HepG2 (cell line): ENCODE measurements around the gene SQSTM1. TPM values are rescaled to one million over a fixed set of nuclear protein-coding genes. Genes with fewer than 3 reads are reported as not detected.

Experiments
- ADNP ChIP-seq: sonication (generic); formaldehyde crosslinking; IDR thresholded peaks from 2 replicates; pipeline ENCODE4 v1.4.0; 2020; ENCODE audit warnings: missing genetic modification reagents
- ARNT2 ChIP-seq: sonication (generic); formaldehyde crosslinking; IDR thresholded peaks from 2 replicates; pipeline ENCODE4 v1.8.0; 2022; ENCODE audit warnings: mild to moderate bottlenecking, low read depth, missing genetic modification reagents, moderate library complexity
- BRD4 ChIP-seq: sonication (generic); formaldehyde crosslinking; IDR thresholded peaks from 2 replicates; pipeline ENCODE4 v1.4.0; 2020; ENCODE audit warnings: missing genetic modification reagents
- ERF ChIP-seq: IDR thresholded peaks from 2 replicates; pipeline ENCODE4 v1.6.1; 2018; ENCODE audit warnings: missing biosample characterization, missing genetic modification reagents
- FOXA1 ChIP-seq, 2 experiments: fragments of 450-650 bp in 1 of 2; sonication (generic) in 1 of 2; formaldehyde crosslinking in 1 of 2; IDR thresholded peaks; 2 replicates each; pipeline versions ENCODE4 v1.4.0 to v1.6.1; 2016 to 2020; ENCODE audit warnings: missing genetic modification reagents in 1 of 2
- FOXK2 ChIP-seq: fragments of 450-650 bp; IDR thresholded peaks from 2 replicates; pipeline ENCODE4 v1.6.1; 2016
- GATAD1 ChIP-seq: IDR thresholded peaks from 2 replicates; pipeline ENCODE4 v1.6.1; 2016; ENCODE audit warnings: missing genetic modification reagents, missing compliant biosample characterization
- HIVEP1 ChIP-seq: sonication (generic); formaldehyde crosslinking; IDR thresholded peaks from 2 replicates; pipeline ENCODE4 v1.4.0; 2020; ENCODE audit warnings: mild to moderate bottlenecking, missing genetic modification reagents
- MED8 ChIP-seq: sonication (generic); formaldehyde crosslinking; IDR thresholded peaks from 2 replicates; pipeline ENCODE4 v1.8.1; 2023; ENCODE audit warnings: mild to moderate bottlenecking, missing genetic modification reagents; ENCODE audit not compliant: insufficient replicate concordance
- RBM22 ChIP-seq: fragments of 200-400 bp; formaldehyde crosslinking; optimal IDR thresholded peaks from 2 replicates; pipeline ENCODE3; 2017; ENCODE audit warnings: mild to moderate bottlenecking, low read length, moderate library complexity
- RXRA ChIP-seq: sonication (generic); formaldehyde crosslinking; IDR thresholded peaks from 2 replicates; pipeline ENCODE4 v1.5.1; 2020; ENCODE audit warnings: missing genetic modification reagents
- SIN3B ChIP-seq: fragments of 150-350 bp; IDR thresholded peaks from 2 replicates; pipeline ENCODE4 v1.6.1; 2014; ENCODE audit warnings: low read length
- SKI ChIP-seq: fragments of 450-650 bp; IDR thresholded peaks from one replicate; pipeline ENCODE4 v1.6.1; 2018; ENCODE audit warnings: mild to moderate bottlenecking; ENCODE audit not compliant: partially characterized antibody
- ZMYM2 ChIP-seq: sonication (generic); formaldehyde crosslinking; IDR thresholded peaks from 2 replicates; pipeline ENCODE4 v1.8.0; 2022; ENCODE audit warnings: mild to moderate bottlenecking, missing genetic modification reagents
- ZNF562 ChIP-seq: sonication (generic); formaldehyde crosslinking; IDR thresholded peaks from 2 replicates; pipeline ENCODE4 v1.8.0; 2022; ENCODE audit warnings: missing genetic modification reagents, borderline replicate concordance
- ZNF572 ChIP-seq: sonication (generic); formaldehyde crosslinking; IDR thresholded peaks from 2 replicates; pipeline ENCODE4 v1.5.1; 2020; ENCODE audit warnings: mild to moderate bottlenecking, missing genetic modification reagents
- ZNF747 ChIP-seq: sonication (generic); formaldehyde crosslinking; IDR thresholded peaks from 2 replicates; pipeline ENCODE4 v1.8.1; 2023; ENCODE audit warnings: missing genetic modification reagents, mild to moderate bottlenecking, borderline replicate concordance
- ZNF816 ChIP-seq: sonication (generic); formaldehyde crosslinking; IDR thresholded peaks from 2 replicates; pipeline ENCODE4 v1.8.0; 2022; ENCODE audit warnings: missing genetic modification reagents, mild to moderate bottlenecking, borderline replicate concordance
- polyA plus RNA-seq, 8 experiments: library from polyadenylated mRNA; depleted of rRNA in 3 of 8; stranded (reverse) in 7 of 8; unstranded in 1 of 8; fragments of >200 nt; fragmentation: Illumina TruSeq in 4 of 8; extraction: Trizol in 4 of 8; gene quantifications; 2 replicates each; pipeline versions ENCODE4 v1.2.1 to v1.2.3, GENCODE V29; 2011 to 2016; ENCODE audit warnings: low read depth in 4 of 8, missing spikeins in 1 of 8, mixed read lengths in 1 of 8; ENCODE audit not compliant: insufficient read depth in 1 of 8
- total RNA-seq, 5 experiments: library from RNA; depleted of rRNA; stranded (reverse); fragments of >200 nt; fragmentation: Illumina TruSeq; extraction: Trizol; gene quantifications; 2 replicates each; pipeline ENCODE4 v1.2.3, GENCODE V29; 2016; ENCODE audit warnings: low read depth in 1 of 5
- TF ChIP-seq, protein P1 (sequence below): sonication (generic); formaldehyde crosslinking; IDR thresholded peaks from 2 replicates; pipeline ENCODE4 v1.8.0; 2022; ENCODE audit warnings: low read depth, missing genetic modification reagents
- TF ChIP-seq, protein P2 (sequence below): sonication (generic); formaldehyde crosslinking; IDR thresholded peaks from 2 replicates; pipeline ENCODE4 v1.9.0; 2021; ENCODE audit warnings: mild to moderate bottlenecking, missing genetic modification reagents
- TF ChIP-seq, protein P3 (sequence below): IDR thresholded peaks from 2 replicates; pipeline ENCODE4 v1.6.1; 2016; ENCODE audit warnings: low read depth, borderline replicate concordance

SQSTM1 gene
- total and polyA plus RNA-seq, 2 of the 13 experiments (the other 11 are each of a cell fraction or from before 2014, with no cell fraction given), result 90.9 to 160 TPM

DNA sequence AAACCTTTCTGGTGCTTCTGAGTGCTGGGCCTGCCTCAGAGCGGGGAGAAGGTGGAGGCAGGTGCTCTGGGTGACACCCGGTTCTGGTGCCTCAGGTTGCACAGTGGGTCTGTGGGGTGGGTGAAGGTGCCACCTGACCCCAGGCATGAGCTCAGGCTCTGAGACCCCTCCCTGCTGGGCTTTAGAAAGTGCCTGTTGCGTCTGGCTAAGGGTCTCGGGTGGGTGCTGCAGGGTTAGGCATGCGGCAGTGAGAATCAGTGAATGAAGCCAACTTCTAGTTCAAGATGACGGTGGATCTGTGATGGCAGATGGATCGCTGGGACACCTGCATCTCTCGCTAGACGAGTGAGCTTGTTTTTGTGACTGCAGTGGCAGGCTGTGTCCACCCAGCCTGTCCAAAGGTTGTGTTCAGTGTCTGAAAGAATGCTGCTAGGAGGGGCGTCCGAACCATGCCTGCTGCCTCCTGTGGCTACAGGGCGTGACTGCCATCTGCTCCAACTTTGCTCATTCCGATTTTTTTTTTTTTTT, 5.0 kb downstream of the SQSTM1 start (continued):
- TF ChIP-seq, protein P1, sequence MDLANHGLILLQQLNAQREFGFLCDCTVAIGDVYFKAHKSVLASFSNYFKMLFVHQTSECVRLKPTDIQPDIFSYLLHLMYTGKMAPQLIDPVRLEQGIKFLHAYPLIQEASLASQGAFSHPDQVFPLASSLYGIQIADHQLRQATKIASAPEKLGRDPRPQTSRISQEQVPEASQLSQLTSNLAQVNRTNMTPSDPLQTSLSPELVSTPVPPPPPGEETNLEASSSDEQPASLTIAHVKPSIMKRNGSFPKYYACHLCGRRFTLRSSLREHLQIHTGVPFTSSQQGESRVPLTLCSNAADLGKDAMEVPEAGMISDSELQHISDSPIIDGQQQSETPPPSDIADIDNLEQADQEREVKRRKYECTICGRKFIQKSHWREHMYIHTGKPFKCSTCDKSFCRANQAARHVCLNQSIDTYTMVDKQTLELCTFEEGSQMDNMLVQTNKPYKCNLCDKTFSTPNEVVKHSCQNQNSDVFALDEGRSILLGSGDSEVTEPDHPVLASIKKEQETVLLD (CRISPR knock-in tag), result no peak
- no peak; the same call in 1 of the 2 replicates for TF ChIP-seq BRD4 (CRISPR knock-in tag)
- TF ChIP-seq RBM22, result peak; percentile 33
- TF ChIP-seq ZNF562 (CRISPR knock-in tag), result no peak
- peak; percentile 41 for TF ChIP-seq SKI
- TF ChIP-seq, protein P2, sequence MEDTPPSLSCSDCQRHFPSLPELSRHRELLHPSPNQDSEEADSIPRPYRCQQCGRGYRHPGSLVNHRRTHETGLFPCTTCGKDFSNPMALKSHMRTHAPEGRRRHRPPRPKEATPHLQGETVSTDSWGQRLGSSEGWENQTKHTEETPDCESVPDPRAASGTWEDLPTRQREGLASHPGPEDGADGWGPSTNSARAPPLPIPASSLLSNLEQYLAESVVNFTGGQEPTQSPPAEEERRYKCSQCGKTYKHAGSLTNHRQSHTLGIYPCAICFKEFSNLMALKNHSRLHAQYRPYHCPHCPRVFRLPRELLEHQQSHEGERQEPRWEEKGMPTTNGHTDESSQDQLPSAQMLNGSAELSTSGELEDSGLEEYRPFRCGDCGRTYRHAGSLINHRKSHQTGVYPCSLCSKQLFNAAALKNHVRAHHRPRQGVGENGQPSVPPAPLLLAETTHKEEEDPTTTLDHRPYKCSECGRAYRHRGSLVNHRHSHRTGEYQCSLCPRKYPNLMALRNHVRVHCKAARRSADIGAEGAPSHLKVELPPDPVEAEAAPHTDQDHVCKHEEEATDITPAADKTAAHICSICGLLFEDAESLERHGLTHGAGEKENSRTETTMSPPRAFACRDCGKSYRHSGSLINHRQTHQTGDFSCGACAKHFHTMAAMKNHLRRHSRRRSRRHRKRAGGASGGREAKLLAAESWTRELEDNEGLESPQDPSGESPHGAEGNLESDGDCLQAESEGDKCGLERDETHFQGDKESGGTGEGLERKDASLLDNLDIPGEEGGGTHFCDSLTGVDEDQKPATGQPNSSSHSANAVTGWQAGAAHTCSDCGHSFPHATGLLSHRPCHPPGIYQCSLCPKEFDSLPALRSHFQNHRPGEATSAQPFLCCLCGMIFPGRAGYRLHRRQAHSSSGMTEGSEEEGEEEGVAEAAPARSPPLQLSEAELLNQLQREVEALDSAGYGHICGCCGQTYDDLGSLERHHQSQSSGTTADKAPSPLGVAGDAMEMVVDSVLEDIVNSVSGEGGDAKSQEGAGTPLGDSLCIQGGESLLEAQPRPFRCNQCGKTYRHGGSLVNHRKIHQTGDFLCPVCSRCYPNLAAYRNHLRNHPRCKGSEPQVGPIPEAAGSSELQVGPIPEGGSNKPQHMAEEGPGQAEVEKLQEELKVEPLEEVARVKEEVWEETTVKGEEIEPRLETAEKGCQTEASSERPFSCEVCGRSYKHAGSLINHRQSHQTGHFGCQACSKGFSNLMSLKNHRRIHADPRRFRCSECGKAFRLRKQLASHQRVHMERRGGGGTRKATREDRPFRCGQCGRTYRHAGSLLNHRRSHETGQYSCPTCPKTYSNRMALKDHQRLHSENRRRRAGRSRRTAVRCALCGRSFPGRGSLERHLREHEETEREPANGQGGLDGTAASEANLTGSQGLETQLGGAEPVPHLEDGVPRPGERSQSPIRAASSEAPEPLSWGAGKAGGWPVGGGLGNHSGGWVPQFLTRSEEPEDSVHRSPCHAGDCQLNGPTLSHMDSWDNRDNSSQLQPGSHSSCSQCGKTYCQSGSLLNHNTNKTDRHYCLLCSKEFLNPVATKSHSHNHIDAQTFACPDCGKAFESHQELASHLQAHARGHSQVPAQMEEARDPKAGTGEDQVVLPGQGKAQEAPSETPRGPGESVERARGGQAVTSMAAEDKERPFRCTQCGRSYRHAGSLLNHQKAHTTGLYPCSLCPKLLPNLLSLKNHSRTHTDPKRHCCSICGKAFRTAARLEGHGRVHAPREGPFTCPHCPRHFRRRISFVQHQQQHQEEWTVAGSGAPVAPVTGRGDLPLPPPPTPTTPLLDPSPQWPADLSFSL, result no peak
- no peak for TF ChIP-seq ERF (CRISPR knock-in tag)
- no peak for TF ChIP-seq FOXA1 (IDR thresholded peaks at IDR 0.05)
- peak; percentile 53; the same call in 1 of the 2 replicates for TF ChIP-seq FOXA1 (CRISPR knock-in tag; IDR thresholded peaks at IDR 0.05)
- TF ChIP-seq GATAD1, result no peak
- no peak for TF ChIP-seq ZNF816 (CRISPR knock-in tag)
- TF ChIP-seq HIVEP1 (CRISPR knock-in tag), result peak; percentile 43; the same call in 1 of the 2 replicates
- TF ChIP-seq ZNF747, result no peak; the same call in 1 of the 2 replicates
- TF ChIP-seq, protein P3, sequence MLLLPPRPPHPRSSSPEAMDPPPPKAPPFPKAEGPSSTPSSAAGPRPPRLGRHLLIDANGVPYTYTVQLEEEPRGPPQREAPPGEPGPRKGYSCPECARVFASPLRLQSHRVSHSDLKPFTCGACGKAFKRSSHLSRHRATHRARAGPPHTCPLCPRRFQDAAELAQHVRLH (CRISPR knock-in tag), result no peak
- no peak for TF ChIP-seq ZMYM2
- TF ChIP-seq ZNF572 (CRISPR knock-in tag), result no peak
- TF ChIP-seq FOXK2, result peak; percentile 35; the same call in 1 of the 2 replicates
- peak; percentile 40; the same call in 1 of the 2 replicates for TF ChIP-seq RXRA (CRISPR knock-in tag)
- TF ChIP-seq MED8 (CRISPR knock-in tag), result no peak
- no peak for TF ChIP-seq ARNT2 (CRISPR knock-in tag)
- no peak for TF ChIP-seq ADNP (CRISPR knock-in tag)
- TF ChIP-seq SIN3B, result no peak
